Stimulated activated naive CD8-positive, alpha-beta T cell treated with anti-CD3 and anti-CD28 coated beads, Interleukin-15, amount 100 ng/mL, for 72 hours (primary cell): ENCODE data around the gene NXPE1.

Experiments used
- ATAC-seq: fragments of 150-1000 bp; cut with Tn5 transposase; 2 replicates; pipeline ENCODE4 v1.10.0; 2021; ENCODE audit warnings: mild to moderate bottlenecking, moderate library complexity
- DNase-seq, 2 donors: peaks; one replicate each; pipeline ENCODE4 v3.0.0; 2021 to 2022
- H3K27ac Mint-ChIP-seq, 2 donors: one replicate each; pipeline ENCODE4 v1.8.0; 2022; ENCODE audit warnings: mild to moderate bottlenecking in 2 of 2, mixed read lengths in 2 of 2, moderate library complexity in 2 of 2
- H3K27me3 Mint-ChIP-seq: one replicate; pipeline ENCODE4 v1.8.0; 2022; ENCODE audit warnings: mixed read lengths
- H3K4me1 Mint-ChIP-seq: one replicate; pipeline ENCODE4 v1.8.0; 2022; ENCODE audit warnings: mild to moderate bottlenecking, mixed read lengths
- H3K4me3 Mint-ChIP-seq, 2 donors: one replicate each; pipeline ENCODE4 v1.8.0; 2022; ENCODE audit warnings: mild to moderate bottlenecking in 2 of 2, mixed read lengths in 2 of 2, moderate library complexity in 1 of 2
- H3K9me3 Mint-ChIP-seq, 2 donors: one replicate each; pipeline ENCODE4 v1.8.0; 2022; ENCODE audit warnings: mixed read lengths in 2 of 2

NXPE1 gene

DNA sequence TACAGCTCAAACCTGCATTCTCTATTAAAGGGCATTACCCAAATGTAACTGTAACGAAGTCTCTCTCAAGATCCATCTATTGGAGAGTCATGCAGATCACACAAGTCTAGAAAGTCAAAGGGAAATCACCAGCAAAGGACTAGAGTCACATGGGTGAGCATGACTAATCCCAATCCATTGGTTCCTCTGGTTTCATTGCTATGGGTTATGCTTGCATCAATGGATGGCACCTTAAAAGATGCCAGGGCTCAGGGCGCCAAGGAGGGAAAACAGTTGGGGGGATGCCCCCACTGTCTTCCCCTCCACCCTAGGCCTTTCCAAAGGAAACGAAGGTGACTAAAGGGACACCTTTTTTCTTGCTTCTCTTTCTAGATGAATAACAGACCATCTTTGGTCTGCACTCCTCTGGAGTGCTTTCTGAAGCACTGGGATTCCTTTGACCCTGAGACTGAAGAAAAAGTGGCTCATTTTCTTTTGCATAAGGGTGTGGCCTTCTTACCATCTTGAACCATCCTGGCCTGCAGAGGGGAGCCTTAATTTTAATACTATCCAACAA lies 27.8 kb upstream of the NXPE1 start:
- no peak overlapping the region for H3K4me3 Mint-ChIP-seq
- DNase-seq (no peak), ATAC-seq (no peak)
- peaks cover 46 to 52% of the 10 kb centered on the region in 2 donors for H3K9me3 Mint-ChIP-seq
- H3K27me3 Mint-ChIP-seq: no peaks in the 10 kb centered on the region
- no peaks in the 10 kb centered on the region for H3K4me1 Mint-ChIP-seq
- no peak overlapping the region for H3K27ac Mint-ChIP-seq

DNA sequence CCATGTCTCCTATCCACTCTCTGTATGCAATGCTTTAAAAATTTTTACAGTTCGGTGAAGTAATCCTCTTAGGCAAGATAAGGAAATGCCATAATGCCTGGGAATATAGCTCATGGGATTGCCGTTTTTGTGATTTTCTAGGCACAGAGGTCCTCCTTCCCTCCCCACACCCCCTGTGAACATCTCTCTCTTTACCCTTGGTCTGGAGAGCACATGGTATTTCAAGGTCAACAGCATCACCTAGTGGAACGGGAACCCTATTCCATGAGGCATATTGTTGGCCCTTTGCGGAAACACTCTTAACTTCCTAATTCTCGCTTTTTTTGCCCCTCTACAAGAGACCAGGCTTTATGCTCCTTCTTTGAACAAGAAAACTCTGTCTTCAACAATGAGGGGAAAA lies 27.1 kb upstream of the NXPE1 start:
- no peak for ATAC-seq
- Mint-ChIP-seq H3K4me1 (no peaks in the 10 kb centered on the region), H3K27ac (no peak overlapping the region), H3K4me3 (no peak overlapping the region), H3K27me3 (no peaks in the 10 kb centered on the region), H3K9me3 (peaks cover 46 to 53% of the 10 kb centered on the region in 2 donors)
- DNase-seq: no peak

DNA sequence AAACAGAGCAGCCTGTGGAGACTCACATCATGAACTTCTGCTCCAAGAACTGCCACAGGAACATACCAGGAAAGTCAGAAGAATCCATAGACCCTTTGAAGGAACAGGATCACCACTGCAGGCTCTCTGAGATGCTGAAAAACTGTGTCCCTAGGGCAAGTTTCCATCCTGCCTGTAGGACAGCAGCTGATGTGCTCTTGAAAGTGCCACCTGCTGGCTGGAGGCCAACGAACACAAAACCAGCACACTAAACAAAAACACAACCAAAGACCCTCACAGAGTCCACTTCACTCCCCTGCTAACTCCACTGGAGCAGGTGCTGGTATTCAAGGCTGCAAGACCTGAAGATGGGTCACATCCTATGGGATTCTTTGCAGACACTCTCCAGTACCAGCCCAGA lies 12.0 kb upstream of the NXPE1 start:
- Mint-ChIP-seq H3K4me3 (no peak overlapping the region), H3K27ac (no peak overlapping the region), H3K27me3 (peaks cover 13% of the 10 kb centered on the region), H3K9me3 (peaks cover 13 to 24% of the 10 kb centered on the region in 2 donors), H3K4me1 (no peaks in the 10 kb centered on the region)
- DNase-seq: no peak
- ATAC-seq: no peak

DNA sequence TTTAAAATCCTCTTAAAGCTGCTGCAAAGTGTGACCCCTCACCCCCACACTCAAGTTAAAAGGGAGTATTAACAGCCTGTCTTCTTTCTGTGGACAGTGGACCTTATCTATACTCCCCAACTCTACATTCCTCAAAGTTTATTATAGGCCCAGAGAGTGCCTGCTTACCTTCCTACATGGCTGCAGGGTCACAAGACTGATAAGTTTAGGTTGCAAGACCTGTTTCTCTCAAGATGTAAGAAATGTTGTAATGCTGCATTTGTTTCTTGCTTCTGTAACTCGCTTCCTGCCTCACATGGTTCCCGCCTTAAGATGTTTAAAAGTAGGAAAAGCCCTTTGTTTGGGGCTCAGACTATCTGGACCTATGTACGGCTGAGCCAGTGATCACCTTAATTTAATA lies 10.1 kb upstream of the NXPE1 start:
- Mint-ChIP-seq H3K27ac (no peak overlapping the region), H3K27me3 (peaks cover 13% of the 10 kb centered on the region), H3K4me1 (no peaks in the 10 kb centered on the region), H3K4me3 (no peak overlapping the region), H3K9me3 (peaks cover 9 to 11% of the 10 kb centered on the region in 2 donors)
- ATAC-seq (no peak), DNase-seq (no peak)

DNA sequence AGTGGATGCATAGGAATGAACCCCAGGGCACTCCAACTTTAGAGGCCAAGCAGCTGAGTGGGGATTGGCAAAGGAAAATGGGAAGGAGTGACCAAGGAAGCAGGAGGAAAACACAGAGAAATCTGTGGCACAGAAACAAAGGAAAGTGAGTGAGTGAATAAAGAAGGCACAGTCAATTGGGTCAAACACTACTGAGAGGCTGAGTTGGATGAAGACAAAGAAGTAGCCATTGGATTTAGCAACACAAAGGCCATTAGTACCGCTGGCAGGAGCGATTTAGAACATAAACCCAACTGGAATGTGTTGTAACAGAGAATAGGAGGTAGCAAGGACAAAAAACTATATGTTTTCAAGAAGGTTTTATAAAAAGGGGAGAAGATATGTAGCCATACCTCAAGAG lies 6.6 kb upstream of the NXPE1 start:
- Mint-ChIP-seq H3K4me1 (peaks cover 7% of the 10 kb centered on the region), H3K27ac (no peak overlapping the region), H3K9me3 (no peaks in the 10 kb centered on the region), H3K27me3 (peaks cover 4% of the 10 kb centered on the region), H3K4me3 (no peak overlapping the region)
- no peak for DNase-seq
- no peak for ATAC-seq

DNA sequence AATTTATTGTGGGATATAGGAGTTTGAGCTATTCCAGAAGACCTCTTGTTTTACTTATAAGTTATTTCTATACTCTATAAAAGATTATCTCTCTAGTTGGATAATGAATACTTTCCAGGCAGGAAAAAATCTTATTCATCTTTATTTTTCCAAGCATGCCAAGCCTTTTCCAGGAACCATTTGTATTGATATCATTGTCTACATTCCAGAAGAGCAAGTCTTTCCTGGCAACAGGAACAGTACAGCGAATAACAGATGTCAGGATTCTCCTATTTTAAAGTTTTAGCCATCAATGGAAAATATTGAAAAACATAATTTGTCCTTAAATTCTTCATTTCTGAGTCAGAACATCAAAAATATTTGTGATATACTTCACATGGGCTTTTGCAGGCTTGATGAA lies 5.2 kb upstream of the NXPE1 start:
- H3K9me3 Mint-ChIP-seq: no peaks in the 10 kb centered on the region
- H3K27me3 Mint-ChIP-seq: peaks cover 1% of the 10 kb centered on the region
- DNase-seq (no peak), ATAC-seq (no peak)
- no peak overlapping the region for H3K27ac Mint-ChIP-seq
- peaks cover 7% of the 10 kb centered on the region for H3K4me1 Mint-ChIP-seq
- no peak overlapping the region for H3K4me3 Mint-ChIP-seq

DNA sequence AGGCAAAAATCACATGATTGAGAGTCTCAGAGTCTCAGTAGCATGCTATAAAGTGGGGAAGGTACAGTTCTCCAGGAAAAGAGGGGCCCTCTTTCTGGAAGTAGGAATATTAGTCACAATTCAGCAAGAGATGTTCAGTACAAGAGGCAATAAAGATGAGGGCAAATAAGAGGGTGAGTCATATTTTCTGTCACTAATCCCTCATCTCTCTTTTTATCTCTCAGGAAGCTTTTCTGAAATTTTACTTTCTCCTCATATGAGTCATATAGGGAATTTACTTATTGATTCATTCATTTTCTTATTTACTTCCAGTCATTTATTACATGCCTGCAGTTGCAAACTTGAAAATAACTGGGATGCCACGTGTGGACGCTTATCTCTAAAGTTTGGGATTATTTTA lies 3.4 kb upstream of the NXPE1 start:
- Mint-ChIP-seq H3K27ac (no peak overlapping the region), H3K27me3 (peaks cover 7% of the 10 kb centered on the region), H3K4me3 (no peak overlapping the region), H3K4me1 (peaks cover 7% of the 10 kb centered on the region), H3K9me3 (no peaks in the 10 kb centered on the region)
- ATAC-seq (peak; percentile 39), DNase-seq (no peak)

DNA sequence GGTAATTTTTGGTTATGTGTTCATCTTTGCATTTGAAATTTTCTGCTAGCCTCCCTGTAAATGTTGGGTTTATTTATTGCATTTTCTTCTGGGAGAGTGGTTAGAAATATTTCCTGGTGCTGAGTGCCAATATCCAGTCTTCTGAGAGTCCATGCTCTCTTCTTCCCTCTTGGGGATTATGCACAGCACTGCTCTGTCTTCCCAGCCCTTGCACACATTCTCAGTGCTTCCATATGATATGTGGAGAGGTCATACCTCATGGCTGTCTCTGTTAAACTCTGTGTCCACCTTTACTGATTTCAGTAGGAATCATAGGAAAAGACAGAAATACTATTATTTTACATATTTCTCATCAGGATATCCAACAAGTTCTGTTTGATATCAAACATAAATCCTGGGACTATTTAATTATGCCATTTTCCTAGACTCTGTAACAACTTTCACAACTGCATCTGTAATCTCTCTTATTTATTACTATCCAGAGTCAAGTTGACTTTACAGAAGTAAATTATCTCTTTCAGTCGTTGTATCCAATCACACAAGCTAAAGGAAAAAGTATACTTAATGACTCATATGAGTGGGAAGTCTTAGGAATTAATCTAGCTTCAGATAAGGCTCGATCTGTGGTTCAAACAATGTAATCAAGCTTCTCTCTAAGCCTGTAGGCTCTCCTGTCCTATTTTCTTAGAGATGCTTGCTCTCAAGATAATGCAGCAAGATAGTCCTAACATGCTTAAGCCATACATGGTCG lies 2.7 kb upstream of the NXPE1 start:
- Mint-ChIP-seq H3K27ac (no peak overlapping the region), H3K4me1 (peaks cover 7% of the 10 kb centered on the region), H3K4me3 (peak overlapping the region in 1 of 2 donors; percentile 1), H3K27me3 (peaks cover 7% of the 10 kb centered on the region), H3K9me3 (no peaks in the 10 kb centered on the region)
- ATAC-seq: no peak
- DNase-seq: no peak

DNA sequence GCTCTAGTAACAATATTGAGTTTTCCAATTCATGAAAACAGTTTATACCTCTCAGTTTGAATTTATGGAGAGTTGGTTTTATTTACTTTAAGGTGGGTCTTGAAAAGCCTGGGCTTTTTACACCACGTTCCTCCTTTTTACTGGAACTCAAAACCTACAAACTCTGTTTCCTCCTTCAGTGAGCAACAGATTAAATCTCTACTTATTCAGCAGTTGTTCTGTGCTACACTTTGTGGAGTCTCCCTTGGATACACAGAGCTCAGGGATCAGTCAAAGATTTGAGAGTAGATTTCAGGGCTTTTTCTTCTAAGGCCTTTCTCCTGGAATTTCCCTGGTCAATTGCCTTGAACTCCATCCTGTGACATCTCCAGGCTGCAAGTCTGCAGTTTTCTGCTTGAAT lies 3.5 kb downstream of the NXPE1 start:
- H3K27me3 Mint-ChIP-seq: peaks cover 7% of the 10 kb centered on the region

DNA sequence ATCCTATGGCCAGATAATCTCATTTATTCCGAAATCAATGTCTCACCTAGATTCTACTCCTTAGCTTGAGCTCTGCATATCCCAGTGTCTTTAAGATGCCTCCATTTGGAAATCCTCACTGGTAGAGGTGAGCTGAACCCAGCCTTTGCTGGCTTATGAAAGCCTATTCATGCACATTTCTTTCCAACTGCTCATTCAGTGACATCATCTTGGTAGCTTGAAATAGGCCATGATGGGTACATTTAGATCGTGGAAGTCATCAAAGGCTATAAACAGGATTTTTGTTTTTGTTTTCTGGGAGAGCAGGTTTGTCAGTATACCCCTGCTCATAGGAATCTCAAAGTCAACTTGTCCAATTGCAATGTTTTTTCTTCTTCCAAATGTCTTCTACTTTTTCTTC lies 6.0 kb downstream of the NXPE1 start:
- no peak for ATAC-seq
- H3K9me3 Mint-ChIP-seq: no peaks in the 10 kb centered on the region
- no peak overlapping the region for H3K4me3 Mint-ChIP-seq
- H3K4me1 Mint-ChIP-seq: no peaks in the 10 kb centered on the region
- DNase-seq: no peak
- no peak overlapping the region for H3K27ac Mint-ChIP-seq
- no peaks in the 10 kb centered on the region for H3K27me3 Mint-ChIP-seq

More for the DNA sequence above, 3.5 kb downstream of the NXPE1 start:
- H3K4me1 Mint-ChIP-seq: no peaks in the 10 kb centered on the region
- H3K27ac Mint-ChIP-seq: no peak overlapping the region
- no peaks in the 10 kb centered on the region for H3K9me3 Mint-ChIP-seq
- DNase-seq (no peak), ATAC-seq (no peak)
- no peak overlapping the region for H3K4me3 Mint-ChIP-seq

DNA sequence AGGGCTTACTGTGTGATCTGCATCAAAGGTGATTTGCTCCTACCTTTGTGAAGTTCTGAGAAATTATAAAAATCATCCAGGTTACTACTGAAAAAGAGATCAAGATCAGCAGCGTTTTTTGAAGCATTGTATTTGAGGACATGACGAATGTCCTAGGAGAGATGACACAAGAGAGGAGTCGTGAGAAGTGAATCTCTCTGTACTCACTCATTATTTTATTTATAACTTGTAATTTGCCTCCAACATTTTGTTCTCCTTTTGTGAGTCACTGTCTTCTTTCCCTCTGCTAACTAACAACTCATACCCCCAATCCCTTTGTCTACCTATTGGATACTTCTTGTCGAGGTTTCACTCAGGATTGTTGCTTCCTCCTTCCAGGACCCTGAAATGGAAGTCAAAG lies 8.6 kb downstream of the NXPE1 start:
- no peak for DNase-seq
- Mint-ChIP-seq H3K27ac (no peak overlapping the region), H3K4me1 (no peaks in the 10 kb centered on the region), H3K27me3 (no peaks in the 10 kb centered on the region), H3K9me3 (no peaks in the 10 kb centered on the region), H3K4me3 (no peak overlapping the region)
- no peak for ATAC-seq

DNA sequence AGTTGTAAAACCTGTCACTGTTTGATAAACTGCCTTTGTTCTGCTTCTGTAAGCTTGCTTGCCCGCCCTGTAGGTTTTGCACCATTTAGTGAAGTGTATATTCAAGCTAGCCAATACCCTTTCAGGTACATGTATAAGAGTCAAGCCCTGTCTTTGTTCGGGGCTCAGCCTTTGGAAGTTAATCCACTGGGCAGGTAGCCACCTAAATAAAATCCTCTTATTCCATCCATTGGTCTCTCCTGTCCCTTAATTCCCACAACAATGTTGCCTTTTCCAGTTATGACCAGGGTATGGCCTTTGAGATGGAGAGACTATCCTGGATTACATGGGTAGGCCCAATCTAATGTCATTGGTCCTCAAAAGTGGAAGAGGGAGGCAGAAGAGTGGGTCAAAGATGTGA lies 34.0 kb downstream of the NXPE1 start:
- no peaks in the 10 kb centered on the region for H3K27me3 Mint-ChIP-seq
- no peak overlapping the region for H3K4me3 Mint-ChIP-seq
- ATAC-seq (no peak), DNase-seq (no peak)
- peaks cover 5 to 16% of the 10 kb centered on the region in 2 donors for H3K9me3 Mint-ChIP-seq
- H3K27ac Mint-ChIP-seq: no peak overlapping the region
- H3K4me1 Mint-ChIP-seq: no peaks in the 10 kb centered on the region

DNA sequence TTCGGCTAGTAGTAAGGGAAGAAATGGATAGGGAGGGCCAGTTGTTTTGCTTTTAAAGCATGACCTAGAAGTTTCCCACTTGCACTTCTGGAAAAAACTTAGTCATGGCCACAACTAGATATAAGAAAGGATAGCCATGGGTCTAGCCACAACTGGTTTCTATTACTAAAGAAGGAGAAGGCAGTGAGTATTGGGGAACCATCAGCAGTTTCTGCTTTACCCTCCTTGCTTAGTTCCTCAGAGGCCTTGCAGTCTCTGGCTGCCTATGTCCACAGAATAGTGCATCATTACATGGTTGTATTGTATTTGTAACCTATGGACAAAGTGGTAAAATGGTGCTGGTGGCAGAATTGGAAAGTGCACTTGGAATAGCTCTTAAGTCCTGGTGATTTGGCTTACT lies 35.6 kb downstream of the NXPE1 start:
- H3K27ac Mint-ChIP-seq: no peak overlapping the region
- H3K4me3 Mint-ChIP-seq: no peak overlapping the region
- H3K4me1 Mint-ChIP-seq: no peaks in the 10 kb centered on the region
- no peak for ATAC-seq
- peaks cover 5 to 16% of the 10 kb centered on the region in 2 donors for H3K9me3 Mint-ChIP-seq
- no peak for DNase-seq
- no peaks in the 10 kb centered on the region for H3K27me3 Mint-ChIP-seq

DNA sequence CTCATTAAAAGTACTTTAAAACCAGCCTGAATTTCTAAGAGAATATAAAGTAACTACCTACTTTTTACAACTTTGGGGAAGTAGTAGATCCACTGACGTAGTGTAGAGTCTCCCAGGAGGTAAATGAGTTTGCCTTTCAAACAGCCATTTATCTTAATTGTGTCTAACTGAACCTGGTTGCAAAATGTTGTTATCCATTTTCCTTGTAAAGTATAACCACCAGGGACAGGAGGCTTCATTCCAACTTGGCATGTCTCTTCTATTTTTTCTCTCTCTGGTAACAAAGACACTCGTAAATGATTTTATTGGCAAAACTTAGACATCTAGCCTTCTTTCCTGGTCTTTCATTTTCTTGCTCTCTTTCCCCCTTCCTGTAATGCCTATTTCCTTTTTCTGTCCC lies 36.9 kb downstream of the NXPE1 start:
- H3K9me3 Mint-ChIP-seq: peaks cover 5 to 16% of the 10 kb centered on the region in 2 donors
- H3K27me3 Mint-ChIP-seq: no peaks in the 10 kb centered on the region
- DNase-seq: no peak
- ATAC-seq: no peak
- no peak overlapping the region for H3K4me3 Mint-ChIP-seq
- H3K27ac Mint-ChIP-seq: no peak overlapping the region
- H3K4me1 Mint-ChIP-seq: no peaks in the 10 kb centered on the region

DNA sequence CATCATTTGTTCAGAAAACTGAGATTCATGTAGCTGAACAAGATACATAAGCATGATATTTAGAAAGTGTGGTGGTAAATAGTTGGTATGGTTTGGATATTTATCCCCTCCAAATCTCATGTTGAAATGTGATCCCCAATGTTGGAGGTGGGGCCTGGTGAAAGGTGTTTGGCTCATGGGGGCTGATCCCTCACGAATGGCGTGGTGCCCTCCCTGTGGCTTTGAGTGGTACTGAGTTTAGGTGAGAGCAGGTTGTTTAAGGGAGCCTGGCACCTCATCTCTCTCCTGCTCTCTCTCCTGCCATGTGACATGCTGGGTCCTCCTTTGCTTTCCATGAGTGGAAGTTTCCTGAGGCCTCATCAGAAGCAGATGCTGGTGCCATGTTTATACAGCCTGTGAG lies 48.1 kb downstream of the NXPE1 start:
- Mint-ChIP-seq H3K27ac (no peak overlapping the region), H3K27me3 (peaks cover 5% of the 10 kb centered on the region), H3K4me1 (no peaks in the 10 kb centered on the region), H3K9me3 (peaks cover 4 to 11% of the 10 kb centered on the region in 2 donors), H3K4me3 (no peak overlapping the region)
- DNase-seq (no peak), ATAC-seq (no peak)

DNA sequence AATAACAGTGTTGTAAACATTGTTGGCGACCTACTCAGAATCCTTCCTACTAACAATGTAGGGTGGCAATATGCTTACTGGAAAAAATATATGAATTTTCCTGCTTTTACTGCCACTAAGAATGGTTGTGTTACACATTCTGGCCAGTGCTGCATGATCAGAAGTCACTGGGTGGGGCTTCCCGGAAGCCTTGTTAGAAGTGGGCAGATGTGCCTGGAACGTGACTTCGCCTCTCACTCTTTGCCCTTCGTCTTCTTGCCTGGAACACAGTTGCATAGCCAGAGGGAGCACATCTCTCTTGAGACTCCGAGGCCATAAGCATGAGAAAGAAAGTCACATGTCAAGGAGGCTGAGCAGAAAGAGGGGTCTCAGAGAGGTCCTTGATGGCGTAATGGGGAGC lies 48.6 kb downstream of the NXPE1 start:
- Mint-ChIP-seq H3K27me3 (peaks cover 10% of the 10 kb centered on the region), H3K4me1 (no peaks in the 10 kb centered on the region), H3K9me3 (peaks cover 4 to 15% of the 10 kb centered on the region in 2 donors), H3K27ac (no peak overlapping the region), H3K4me3 (no peak overlapping the region)
- DNase-seq (no peak), ATAC-seq (no peak)

DNA sequence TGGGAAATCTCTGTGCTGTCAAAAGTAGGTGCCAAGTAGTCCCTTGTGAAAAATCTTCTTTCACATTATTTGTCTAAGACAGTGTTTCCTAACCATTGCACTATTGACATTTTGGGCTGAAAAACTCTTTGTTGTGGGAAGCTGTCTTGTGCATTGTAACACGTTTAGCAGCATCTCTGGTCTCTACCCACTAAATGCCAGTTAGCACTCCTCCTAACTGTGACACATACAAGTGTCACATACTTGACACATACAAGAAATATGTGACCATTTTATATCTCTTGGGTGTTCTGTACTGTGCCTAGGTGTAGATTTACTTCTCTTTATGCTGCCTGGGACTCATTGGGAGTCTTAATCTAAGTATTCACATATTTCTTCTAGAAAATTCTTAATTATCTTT lies 57.8 kb downstream of the NXPE1 start:
- Mint-ChIP-seq H3K4me1 (no peaks in the 10 kb centered on the region), H3K27ac (no peak overlapping the region), H3K4me3 (no peak overlapping the region), H3K27me3 (peaks cover 36% of the 10 kb centered on the region), H3K9me3 (peaks cover 0 to 27% of the 10 kb centered on the region in 2 donors)
- DNase-seq: no peak
- ATAC-seq: no peak
